ENCODE results near the gene DNAJB9.

The DNAJB9 gene

GRCh38 chr7:108605559-108606201 lies 36.0 kb downstream of the DNAJB9 start:
- no peak for DNase-seq (ENCODE audit: low spot score)

GRCh38 chr7:108609643-108610042 lies 40.0 kb downstream of the DNAJB9 start:
- no peak for DNase-seq (ENCODE audit: low spot score)

- DNase-seq (ENCODE audit: low spot score) = no peak
These were observed 41.6 kb downstream of the DNAJB9 start for GRCh38 chr7:108611268-108611667.

- no peak for DNase-seq (ENCODE audit: low spot score)
These were observed 43.7 kb downstream of the DNAJB9 start for GRCh38 chr7:108613147-108613948.

- DNase-seq (ENCODE audit: low spot score) = no peak
These were observed 44.3 kb downstream of the DNAJB9 start for GRCh38 chr7:108613949-108614381.

- no peak for DNase-seq (ENCODE audit: low spot score)
These were observed 45.2 kb downstream of the DNAJB9 start for GRCh38 chr7:108614896-108615295.

GRCh38 chr7:108618056-108618455 lies 48.4 kb downstream of the DNAJB9 start:
- no peak for DNase-seq (ENCODE audit: low spot score)

- DNase-seq (ENCODE audit: low spot score) = no peak
These were observed 53.5 kb downstream of the DNAJB9 start for GRCh38 chr7:108623220-108623619.
